Inflammatory macrophage treated with lipopolysaccharide for 1 hour (primary cell): ENCODE measurements around the gene FCER1G.
"Not testable (repeated sequence)": the region's sequence is repeated elsewhere in the genome, so short reads cannot be mapped to it uniquely, and the experiment has no call there.

Experiments
- DNase-seq, 2 donors: peaks; one replicate each; pipeline ENCODE4 v3.0.0-alpha.2; 2020 to 2022

The FCER1G gene

DNA sequence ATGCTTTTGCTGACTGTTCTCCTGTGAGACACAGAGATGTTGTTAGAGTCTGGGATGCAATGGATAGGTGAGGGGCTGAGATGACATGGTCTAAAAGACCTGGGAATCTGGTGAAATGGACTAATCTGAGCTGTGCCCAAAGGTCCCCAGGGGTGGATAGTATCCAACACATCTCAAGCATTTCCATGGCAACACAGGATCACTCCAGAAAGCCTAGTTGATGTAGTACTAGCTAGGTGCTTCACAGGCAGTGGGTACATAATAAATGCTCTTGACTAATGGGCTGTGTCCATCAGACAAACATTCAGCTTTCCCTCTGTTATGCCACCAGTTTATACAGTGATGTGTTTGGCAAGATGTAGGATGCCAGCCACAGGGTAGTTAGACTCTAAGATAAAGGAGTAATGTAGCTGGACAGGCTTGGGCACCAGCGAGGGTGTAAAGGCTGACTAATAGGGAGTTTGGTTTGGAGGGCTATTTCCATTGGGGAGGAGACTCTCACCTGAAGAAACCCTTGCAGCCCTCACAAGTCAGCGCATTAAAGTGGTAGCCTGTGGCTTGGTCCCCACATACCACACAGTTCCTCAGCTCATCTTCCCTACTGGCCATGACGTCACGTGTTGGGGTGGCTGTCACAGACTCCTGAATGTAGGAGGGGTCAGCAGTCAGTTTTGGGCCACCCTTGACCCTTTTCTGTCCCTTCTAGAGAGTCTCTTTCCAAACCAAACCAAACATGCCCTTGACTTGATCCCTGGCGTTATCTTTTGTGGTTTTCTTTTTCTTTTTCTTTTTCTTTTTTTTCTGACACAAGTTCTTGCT is 21.1 kb downstream of the FCER1G start:
- DNase-seq: no peak

DNA sequence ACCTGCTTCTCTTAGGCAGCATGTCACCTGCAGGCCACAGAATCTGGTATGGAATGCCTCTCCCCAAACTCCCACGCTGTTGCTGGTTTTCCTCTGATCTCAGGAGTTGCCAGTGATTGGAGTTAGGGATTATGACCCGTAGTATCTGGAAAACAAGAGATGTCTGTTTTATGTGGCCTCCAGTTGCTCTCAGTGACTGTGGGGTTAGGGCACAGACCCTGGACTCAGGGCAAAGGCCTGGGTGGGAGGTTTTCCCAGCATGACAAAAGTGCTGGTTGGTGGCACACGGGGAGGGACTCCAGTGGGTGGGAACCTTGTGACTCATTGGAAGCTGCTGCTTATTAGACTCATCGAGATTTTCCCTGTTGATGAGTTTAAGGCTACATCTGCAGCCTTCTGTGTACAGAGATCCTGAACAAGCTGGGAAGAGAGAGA is 23.0 kb downstream of the FCER1G start, which contains the start of gene NR1I3:
NR1I3 (minus strand) TSS at position 165 of the 435 bp plus-strand sequence. CDS start 1,638 bp downstream, outside the sequence.
- peak in 1 of 2 donors; percentile 57 for DNase-seq

DNA sequence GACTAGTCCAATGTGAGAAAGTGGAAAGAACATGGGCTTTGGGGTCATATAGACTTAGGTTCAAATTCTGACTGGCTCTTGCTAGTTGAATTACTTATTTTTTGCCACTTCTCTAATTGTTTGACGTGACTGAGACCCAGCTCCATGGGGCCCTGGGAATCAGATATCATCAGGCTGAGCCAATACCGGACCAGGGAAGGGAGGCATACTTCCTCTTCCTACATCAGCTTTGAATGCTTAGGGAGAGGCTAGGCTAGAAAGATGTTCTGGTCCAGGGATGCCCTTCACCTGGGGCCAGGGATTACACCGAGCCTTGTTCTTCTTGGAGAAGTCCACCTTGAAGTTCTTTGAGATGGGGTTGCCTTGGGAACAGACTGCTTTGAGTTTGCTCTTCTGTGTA is 26.6 kb downstream of the FCER1G start:
- peak in 1 of 2 donors; percentile 31 for DNase-seq

GRCh38 chr1:161242313-161242712 is 27.2 kb downstream of the FCER1G start:
- DNase-seq: no peak

GRCh38 chr1:161244888-161245287 is 29.8 kb downstream of the FCER1G start:
- no peak for DNase-seq

- not testable (repeated sequence) for DNase-seq
Observed at GRCh38 chr1:161250100-161250499, 35.0 kb downstream of the FCER1G start.

GRCh38 chr1:161250829-161251228 is 35.7 kb downstream of the FCER1G start:
- no peak for DNase-seq

- no peak for DNase-seq
Observed at GRCh38 chr1:161251579-161251978, 36.5 kb downstream of the FCER1G start.

- peak in 1 of 2 donors; percentile 15 for DNase-seq
Observed at GRCh38 chr1:161255302-161255701, 40.2 kb downstream of the FCER1G start.

GRCh38 chr1:161255955-161256520 is 40.9 kb downstream of the FCER1G start:
- DNase-seq: not testable (repeated sequence)

DNA sequence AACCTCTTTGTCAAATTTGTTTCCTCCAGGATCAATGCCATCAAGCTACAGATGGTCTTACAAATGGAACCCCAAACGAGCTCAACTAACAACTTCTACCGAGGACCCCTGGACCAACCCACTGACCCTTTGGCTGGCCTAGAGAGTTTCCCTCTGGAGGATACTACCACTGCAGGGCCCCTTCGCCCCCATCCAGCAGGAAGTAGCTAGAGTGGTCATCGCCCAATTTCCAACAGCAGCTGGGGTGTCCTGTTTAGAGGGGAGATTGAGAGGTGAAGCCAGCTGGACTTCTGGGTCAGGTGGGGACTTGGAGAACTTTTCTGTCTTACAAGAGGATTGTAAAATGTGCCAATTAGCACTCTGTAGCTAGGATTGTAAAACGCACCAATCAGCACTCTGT is 42.0 kb downstream of the FCER1G start:
- DNase-seq: not testable (repeated sequence)

DNA sequence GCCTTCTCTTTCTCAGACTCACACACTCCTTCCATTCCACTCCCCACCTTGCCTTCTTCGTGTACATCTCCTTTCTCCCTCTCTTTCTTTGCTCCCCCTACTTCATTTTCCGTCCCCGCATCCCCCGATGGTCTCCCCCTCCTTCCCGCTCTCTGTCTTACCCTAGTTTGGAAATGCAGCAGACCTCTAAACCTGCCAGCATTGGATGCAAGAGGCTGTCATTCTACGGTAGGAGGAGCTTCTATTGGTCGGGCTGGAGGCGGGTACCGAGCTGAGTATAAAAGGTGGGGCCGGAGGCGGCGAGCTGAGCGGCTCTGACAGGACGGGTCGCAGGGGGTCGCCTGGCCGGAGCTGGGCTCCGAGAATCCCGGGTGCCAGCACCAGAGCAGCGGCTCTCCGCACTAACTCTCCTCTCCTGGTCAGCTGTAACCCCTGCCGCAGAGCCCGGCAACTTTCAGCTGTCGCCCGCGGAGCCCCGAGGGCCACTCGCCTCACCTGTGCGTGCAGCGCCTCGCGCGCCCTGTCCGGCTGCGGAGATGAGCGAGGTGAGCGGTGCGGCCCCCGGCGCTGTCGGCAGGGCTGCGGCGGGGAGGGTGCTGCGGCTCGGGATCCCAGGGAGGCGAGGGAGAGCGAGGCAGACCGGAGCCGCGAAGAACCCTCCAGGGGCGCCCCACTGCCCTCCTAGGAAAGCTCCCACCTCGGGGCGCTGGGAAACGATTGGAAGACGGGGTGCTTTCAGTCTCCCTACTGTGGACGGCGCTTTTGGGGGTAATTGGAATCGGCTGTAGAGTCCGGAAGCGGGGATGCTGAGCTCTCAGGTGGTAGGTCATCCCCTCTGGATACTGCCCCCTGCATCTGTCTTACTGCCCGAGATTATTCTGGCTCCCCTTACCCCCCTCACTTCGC is 43.6 kb downstream of the FCER1G start, which contains the start of gene PCP4L1:
PCP4L1 (plus strand) TSS at position 307 of the 906 bp plus-strand sequence; CDS start at position 537, 230 bp downstream.
- peak in 1 of 2 donors; percentile 39 for DNase-seq

DNA sequence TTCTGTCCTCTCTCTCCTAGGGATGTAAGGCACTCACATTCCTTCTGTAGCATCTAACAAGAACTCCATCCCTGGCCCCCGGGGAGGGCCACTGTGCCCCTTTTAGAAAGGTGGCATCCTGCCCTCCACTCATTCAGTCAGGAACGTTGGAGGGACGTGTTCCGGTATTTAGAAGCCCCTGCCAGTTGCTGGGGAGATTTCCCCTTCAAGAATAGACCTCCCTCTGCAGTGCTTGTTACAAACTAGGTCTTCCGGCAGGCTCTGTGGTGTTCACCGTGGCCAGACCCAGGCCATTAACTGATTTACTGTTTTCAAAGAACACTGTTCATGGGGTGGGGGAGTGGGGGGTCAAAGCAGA is 44.2 kb downstream of the FCER1G start:
- no peak for DNase-seq

DNA sequence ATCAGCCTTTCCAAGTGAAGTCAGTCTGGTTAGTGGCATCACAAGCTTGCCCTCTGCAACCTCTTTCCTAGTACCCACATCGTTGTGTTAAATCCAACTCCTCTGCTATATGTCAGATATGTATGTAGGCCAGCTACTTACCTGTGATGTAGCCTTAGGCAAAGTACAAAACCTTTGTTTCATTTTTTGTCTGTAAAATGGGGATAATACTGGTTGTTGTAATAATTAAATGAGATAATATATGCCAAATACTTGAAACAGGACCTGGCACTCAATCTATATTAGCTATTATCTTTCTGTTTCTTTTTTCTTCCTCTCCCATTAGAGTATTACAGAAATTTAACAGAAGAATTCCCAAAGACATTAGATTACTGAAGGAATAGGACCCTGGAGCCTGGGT is 44.7 kb downstream of the FCER1G start:
- no peak for DNase-seq

GRCh38 chr1:161260376-161261260 is 45.5 kb downstream of the FCER1G start:
- no peak for DNase-seq

- DNase-seq: no peak
Observed at GRCh38 chr1:161261261-161262235, 46.5 kb downstream of the FCER1G start.

DNA sequence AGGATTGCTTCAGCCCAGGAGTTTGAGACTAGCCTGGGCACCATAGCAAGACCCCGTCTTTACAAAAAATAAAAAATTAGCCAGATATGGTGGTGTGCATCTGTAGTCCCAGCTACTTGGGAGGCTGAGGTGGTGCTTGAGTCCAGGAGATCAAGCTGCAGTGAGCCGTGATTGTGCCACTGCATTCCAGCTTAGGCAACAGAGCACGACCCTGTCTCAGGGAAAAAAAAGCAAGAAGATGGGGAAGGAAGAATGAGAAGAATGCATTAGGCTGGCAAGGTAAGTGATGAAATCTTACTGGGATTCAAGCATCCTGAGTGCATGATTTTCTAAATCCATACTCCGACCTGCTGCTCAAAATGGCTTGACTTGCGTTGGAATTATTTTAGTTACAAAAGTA is 50.2 kb downstream of the FCER1G start:
- no peak for DNase-seq

- DNase-seq: no peak
Observed at GRCh38 chr1:161266202-161266601, 51.1 kb downstream of the FCER1G start.

DNA sequence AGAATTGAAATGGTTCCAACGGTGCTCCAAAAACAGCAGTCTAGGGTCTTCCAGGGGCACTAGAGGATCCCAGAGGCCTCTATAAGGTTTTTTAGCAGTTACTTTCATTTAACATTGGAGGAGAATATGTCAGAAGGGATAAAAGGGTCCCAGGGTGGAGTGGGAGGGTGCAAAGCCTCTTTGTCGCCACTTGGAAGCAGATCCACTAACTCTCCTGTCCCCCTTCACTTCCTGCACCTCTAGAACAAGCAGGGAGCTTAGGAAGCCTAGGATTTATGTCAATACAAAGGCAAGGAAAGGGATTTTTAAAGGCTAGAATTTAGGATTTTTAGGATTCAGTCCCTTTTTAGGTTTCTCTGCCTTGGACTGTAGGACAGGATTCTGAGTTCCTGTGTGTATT is 51.7 kb downstream of the FCER1G start:
- DNase-seq: no peak

DNA sequence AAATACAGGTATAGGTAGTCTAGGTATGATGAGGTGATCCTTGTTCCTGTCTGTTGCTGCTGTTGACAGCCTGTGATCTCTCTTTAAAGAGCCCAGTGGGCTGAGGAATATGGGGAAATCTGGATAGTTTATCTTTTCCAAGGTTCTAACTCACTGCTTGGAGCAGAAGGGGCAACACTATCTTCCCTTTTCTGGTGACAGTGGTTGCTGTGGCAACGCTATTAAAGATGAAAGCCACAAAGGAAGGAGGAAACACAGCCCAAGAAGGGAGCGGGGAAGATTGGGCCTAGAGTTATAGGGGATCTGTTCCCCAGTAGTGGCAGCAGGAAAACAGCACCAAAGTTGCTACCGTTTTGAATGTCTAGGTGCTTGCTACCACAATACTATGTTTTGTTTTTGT is 52.2 kb downstream of the FCER1G start:
- peak; percentile 26 to 42 for DNase-seq
